ENCODE results near the gene TECPR1.

GRCh38 chr7:98200364-98200763, 51.7 kb downstream of the TECPR1 start:
- TF ChIP-seq, protein P1, sequence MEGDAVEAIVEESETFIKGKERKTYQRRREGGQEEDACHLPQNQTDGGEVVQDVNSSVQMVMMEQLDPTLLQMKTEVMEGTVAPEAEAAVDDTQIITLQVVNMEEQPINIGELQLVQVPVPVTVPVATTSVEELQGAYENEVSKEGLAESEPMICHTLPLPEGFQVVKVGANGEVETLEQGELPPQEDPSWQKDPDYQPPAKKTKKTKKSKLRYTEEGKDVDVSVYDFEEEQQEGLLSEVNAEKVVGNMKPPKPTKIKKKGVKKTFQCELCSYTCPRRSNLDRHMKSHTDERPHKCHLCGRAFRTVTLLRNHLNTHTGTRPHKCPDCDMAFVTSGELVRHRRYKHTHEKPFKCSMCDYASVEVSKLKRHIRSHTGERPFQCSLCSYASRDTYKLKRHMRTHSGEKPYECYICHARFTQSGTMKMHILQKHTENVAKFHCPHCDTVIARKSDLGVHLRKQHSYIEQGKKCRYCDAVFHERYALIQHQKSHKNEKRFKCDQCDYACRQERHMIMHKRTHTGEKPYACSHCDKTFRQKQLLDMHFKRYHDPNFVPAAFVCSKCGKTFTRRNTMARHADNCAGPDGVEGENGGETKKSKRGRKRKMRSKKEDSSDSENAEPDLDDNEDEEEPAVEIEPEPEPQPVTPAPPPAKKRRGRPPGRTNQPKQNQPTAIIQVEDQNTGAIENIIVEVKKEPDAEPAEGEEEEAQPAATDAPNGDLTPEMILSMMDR (conservative IDR thresholded peaks at IDR 0.05; ENCODE audit: low read length) = no peak
- no peak for TF ChIP-seq EZH2phosphoT487 (IDR thresholded peaks at IDR 0.05; ENCODE audit: borderline replicate concordance, low read depth, low read length)
